ENCODE measurements around the gene NGEF. TPM values are rescaled to one million over a fixed set of nuclear protein-coding genes. Genes with fewer than 3 reads are reported as not detected.
"Not testable (repeated sequence)": the region's sequence is repeated elsewhere in the genome, so short reads cannot be mapped to it uniquely, and the experiment has no call there.

NGEF gene, protein sequence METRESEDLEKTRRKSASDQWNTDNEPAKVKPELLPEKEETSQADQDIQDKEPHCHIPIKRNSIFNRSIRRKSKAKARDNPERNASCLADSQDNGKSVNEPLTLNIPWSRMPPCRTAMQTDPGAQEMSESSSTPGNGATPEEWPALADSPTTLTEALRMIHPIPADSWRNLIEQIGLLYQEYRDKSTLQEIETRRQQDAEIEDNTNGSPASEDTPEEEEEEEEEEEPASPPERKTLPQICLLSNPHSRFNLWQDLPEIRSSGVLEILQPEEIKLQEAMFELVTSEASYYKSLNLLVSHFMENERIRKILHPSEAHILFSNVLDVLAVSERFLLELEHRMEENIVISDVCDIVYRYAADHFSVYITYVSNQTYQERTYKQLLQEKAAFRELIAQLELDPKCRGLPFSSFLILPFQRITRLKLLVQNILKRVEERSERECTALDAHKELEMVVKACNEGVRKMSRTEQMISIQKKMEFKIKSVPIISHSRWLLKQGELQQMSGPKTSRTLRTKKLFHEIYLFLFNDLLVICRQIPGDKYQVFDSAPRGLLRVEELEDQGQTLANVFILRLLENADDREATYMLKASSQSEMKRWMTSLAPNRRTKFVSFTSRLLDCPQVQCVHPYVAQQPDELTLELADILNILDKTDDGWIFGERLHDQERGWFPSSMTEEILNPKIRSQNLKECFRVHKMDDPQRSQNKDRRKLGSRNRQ
- 3.2 and 3.4 TPM in 2 replicates for total RNA-seq (2014; rRNA removed; shearing (Covaris generic))
- 1.8 and 5.0 TPM in 2 replicates for polyA plus RNA-seq (2014; cell fraction: nucleus; rRNA removed)

- no peak for DNase-seq (ENCODE audit: extremely low read depth, low read depth)
Observed at GRCh38 chr2:233013027-233013461, at the start of gene NGEF. TSS of gene NGEF (minus strand) at chr2:233013256. CDS start at chr2:232974890, 38,366 bp downstream.

GRCh38 chr2:233062451-233062850 lies 49.4 kb upstream of the NGEF start:
- DNase-seq (ENCODE audit: extremely low read depth, low read depth) = no peak

- no peak for DNase-seq (ENCODE audit: extremely low read depth, low read depth)
Observed at GRCh38 chr2:233061591-233062450, 48.8 kb upstream of the NGEF start.

GRCh38 chr2:233060980-233061590 lies 48.0 kb upstream of the NGEF start:
- DNase-seq (ENCODE audit: extremely low read depth, low read depth) = no peak

DNA sequence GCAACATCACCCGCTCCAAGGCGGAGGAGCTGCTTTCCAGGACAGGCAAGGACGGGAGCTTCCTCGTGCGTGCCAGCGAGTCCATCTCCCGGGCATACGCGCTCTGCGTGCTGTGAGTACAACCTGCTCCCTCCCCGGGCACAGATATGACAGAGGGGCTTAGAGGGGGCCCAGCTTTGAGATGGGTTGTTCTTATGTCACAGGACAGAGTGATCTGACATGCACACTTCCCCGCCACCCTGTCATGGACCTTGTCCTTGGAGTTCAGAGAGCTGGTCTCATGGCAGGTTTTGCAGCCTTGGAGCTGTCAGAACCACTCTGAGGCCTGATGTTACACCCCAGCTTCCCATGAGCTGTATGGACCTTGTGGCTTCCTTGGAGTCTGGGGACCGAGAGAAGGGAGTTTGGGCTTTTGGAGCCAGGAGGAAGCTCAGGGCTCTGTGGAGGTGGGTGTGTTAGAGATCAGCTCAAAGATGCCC lies 47.5 kb upstream of the NGEF start:
- DNase-seq (ENCODE audit: extremely low read depth, low read depth) = no peak

GRCh38 chr2:233059797-233060500 lies 46.9 kb upstream of the NGEF start, which contains the start of gene INPP5D:
TSS of gene INPP5D (plus strand) at chr2:233060342. CDS start at chr2:233060479, 137 bp downstream.
- DNase-seq (ENCODE audit: extremely low read depth, low read depth) = no peak

GRCh38 chr2:233059547-233059796 lies 46.4 kb upstream of the NGEF start:
- DNase-seq (ENCODE audit: extremely low read depth, low read depth) = no peak

DNA sequence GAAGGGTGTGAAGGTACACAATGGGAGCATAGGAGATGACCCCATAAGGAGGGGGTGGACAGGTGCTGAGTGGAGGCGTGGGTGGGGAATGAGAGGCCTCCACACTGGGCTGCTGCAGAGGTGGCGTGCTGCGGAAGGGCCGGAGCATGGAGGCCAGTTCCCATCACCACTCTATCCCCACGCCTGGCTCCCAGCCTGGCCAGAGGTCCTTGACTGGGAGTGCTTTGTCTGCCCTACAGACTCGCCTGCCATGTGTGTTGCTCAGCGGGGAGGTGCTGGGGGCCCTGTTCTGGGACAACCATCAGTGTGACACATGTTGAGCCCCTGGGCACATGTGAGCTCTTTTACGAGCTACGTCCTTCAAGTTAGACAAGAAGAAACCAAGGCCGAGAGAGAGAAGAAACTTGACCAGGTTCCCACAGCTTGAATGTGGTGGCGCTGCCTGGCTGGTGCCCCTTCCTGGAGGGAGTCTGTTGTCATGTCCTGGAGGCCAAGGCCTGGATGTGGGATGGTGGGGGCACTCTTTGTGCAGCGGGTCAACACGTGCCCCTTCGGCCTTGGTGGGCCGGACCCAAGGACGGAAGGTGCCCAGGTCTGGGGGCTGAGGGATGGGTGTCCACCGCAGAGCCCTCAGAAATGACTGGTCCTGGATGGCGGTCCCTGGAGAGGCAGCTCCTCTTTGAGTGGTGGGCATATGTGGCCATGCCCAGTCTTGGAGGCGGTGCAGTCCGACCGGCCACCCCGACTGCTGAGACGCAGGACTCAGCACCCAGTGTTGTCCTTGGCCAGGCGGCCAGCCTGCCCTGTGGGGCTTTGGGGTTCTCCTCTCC lies 45.9 kb upstream of the NGEF start:
- no peak for DNase-seq (ENCODE audit: extremely low read depth, low read depth)

DNA sequence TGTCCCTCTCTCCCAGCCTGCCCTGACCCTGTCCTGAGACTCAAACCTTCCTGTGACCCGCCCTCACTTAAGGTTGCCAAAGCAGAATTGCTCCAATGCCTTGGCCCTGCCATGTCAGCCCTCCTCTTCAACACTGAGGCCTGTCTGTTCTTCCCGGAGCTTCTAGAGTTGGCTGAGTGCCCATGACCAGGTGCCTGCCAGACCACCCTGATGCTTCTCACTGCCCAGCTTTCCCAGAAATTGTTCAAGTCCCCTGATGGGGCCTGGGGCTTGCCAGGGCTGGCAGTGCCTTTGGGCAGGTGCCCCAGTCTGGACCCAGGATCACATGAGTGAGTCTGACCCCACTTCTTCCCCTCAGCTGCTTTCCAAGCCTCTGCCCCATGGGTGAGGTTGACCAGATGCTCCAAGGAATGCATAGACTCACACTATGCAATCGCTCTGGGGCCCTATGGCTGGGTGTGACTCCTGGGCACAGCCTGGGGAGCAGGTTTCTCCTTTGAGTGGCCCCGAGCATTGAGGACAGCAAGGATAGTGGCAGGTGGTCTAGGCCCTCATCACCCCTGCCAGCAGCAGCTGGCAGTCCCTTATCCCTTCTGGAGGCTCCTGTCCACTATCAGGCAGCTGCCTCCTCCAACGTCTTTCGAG lies 44.0 kb upstream of the NGEF start:
- DNase-seq (ENCODE audit: extremely low read depth, low read depth) = no peak

- DNase-seq (ENCODE audit: extremely low read depth, low read depth) = no peak
Observed at GRCh38 chr2:233055362-233055761, 42.3 kb upstream of the NGEF start.

- DNase-seq (ENCODE audit: extremely low read depth, low read depth) = peak; percentile 46
Observed at GRCh38 chr2:233053928-233054784, 41.1 kb upstream of the NGEF start.

- not testable (repeated sequence) for DNase-seq (ENCODE audit: extremely low read depth, low read depth)
Observed at GRCh38 chr2:233052517-233052916, 39.5 kb upstream of the NGEF start.

GRCh38 chr2:233051241-233052149 lies 38.4 kb upstream of the NGEF start:
- no peak for DNase-seq (ENCODE audit: extremely low read depth, low read depth)

GRCh38 chr2:233049194-233049761 lies 36.2 kb upstream of the NGEF start:
- no peak for DNase-seq (ENCODE audit: extremely low read depth, low read depth)

GRCh38 chr2:233048569-233049193 lies 35.6 kb upstream of the NGEF start:
- DNase-seq (ENCODE audit: extremely low read depth, low read depth) = no peak

GRCh38 chr2:233047667-233048066 lies 34.6 kb upstream of the NGEF start:
- no peak for DNase-seq (ENCODE audit: extremely low read depth, low read depth)

Data from NCI-H460 (cell line).